H1 (cell line): ENCODE data around the gene IGF2R. TPM values are rescaled to one million over a fixed set of nuclear protein-coding genes. Genes with fewer than 3 reads are reported as not detected.

Source experiments
- ATF2 ChIP-seq: IDR thresholded peaks from 2 replicates; pipeline ENCODE4 v1.6.1; 2012; ENCODE audit warnings: low read length, inconsistent platforms
- BRCA1 ChIP-seq: IDR thresholded peaks from 2 replicates; pipeline ENCODE4 v1.6.1; 2012; ENCODE audit warnings: low read depth, low read length, improper control_type of control experiment
- CHD2 ChIP-seq: IDR thresholded peaks from 2 replicates; pipeline ENCODE4 v1.6.1; 2012; ENCODE audit warnings: low read length, improper control_type of control experiment
- CHD7 ChIP-seq: fragments of 300-600 bp; sonication (generic); IDR thresholded peaks from 2 replicates; pipeline ENCODE4 v1.7.1; 2012; ENCODE audit warnings: low read length, moderate library complexity, mild to moderate bottlenecking, inconsistent platforms; ENCODE audit not compliant: insufficient replicate concordance
- GABPA ChIP-seq: IDR thresholded peaks from 2 replicates; pipeline ENCODE4 v1.6.1; 2011; ENCODE audit warnings: mild to moderate bottlenecking, low read length, moderate library complexity, borderline replicate concordance; ENCODE audit not compliant: insufficient read depth
- MAFK ChIP-seq: IDR thresholded peaks from 2 replicates; pipeline ENCODE4 v1.6.1; 2012; ENCODE audit warnings: low read depth, mild to moderate bottlenecking, improper control_type of control experiment, low read length
- RXRA ChIP-seq: IDR thresholded peaks from 2 replicates; pipeline ENCODE4 v1.6.1; 2011; ENCODE audit warnings: low read depth, mild to moderate bottlenecking, low read length, moderate library complexity; ENCODE audit not compliant: insufficient read depth
- YY1 ChIP-seq: IDR thresholded peaks from 2 replicates; pipeline ENCODE4 v1.6.1; 2011; ENCODE audit warnings: low read depth, mild to moderate bottlenecking, low read length
- polyA plus RNA-seq, 7 experiments: library from polyadenylated mRNA; depleted of rRNA in 3 of 7; stranded (reverse) in 5 of 7; unstranded in 2 of 7; fragments of >200 nt in 5 of 7; fragments of 200-250 nt in 2 of 7; gene quantifications; 1 replicate in 5 of 7; 2 replicates in 1 of 7; 4 replicates in 1 of 7; pipeline versions ENCODE4 v1.2.1 to v1.2.3, GENCODE V29; 2011 to 2013; ENCODE audit warnings: missing spikeins in 2 of 7, mixed read lengths in 2 of 7
- total RNA-seq: library from RNA; stranded (reverse); fragmentation: NEBNext Ultra II Directional; extraction: Animal tissue kit (Norgen Biotek cat#: 25700); gene quantifications from 2 replicates; pipeline ENCODE4 v1.2.1, GENCODE V29; 2021

Gene IGF2R
- total and polyA plus RNA-seq, 2 of the 8 experiments (the other 6 are each of a cell fraction or from before 2014, with no cell fraction given) = 20.6 to 74.1 TPM

GRCh38 chr6:159971341-159972178 lies 2.7 kb downstream of the IGF2R start (continued):
- no peak for TF ChIP-seq CHD7
- no peak for TF ChIP-seq ATF2
- TF ChIP-seq RXRA = no peak
- no peak for TF ChIP-seq YY1
- TF ChIP-seq GABPA = no peak
- TF ChIP-seq MAFK = no peak
- TF ChIP-seq BRCA1 = no peak
- TF ChIP-seq CHD2 = no peak
